ENCODE results near the gene OSMR.

DNA sequence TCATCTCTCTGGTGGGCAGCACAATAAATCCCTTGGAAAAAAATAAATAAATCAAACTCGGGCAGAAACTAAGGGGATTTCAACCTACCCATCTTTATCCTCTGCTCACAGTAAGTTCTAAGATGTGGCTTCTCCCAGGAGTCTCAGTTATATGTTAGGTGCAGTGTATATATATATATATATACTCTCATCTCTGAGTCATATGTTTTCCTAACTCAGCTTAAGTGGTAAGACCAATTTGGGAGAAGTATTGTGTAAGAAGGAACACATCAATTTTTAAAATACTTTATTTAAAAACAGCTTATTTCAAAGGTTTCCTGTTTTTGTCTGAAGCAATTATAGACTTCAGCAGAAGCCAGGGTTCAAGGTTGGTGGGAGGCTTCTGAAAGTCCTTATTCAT, 20.3 kb upstream of the OSMR start:
- TF ChIP-seq, protein P1, sequence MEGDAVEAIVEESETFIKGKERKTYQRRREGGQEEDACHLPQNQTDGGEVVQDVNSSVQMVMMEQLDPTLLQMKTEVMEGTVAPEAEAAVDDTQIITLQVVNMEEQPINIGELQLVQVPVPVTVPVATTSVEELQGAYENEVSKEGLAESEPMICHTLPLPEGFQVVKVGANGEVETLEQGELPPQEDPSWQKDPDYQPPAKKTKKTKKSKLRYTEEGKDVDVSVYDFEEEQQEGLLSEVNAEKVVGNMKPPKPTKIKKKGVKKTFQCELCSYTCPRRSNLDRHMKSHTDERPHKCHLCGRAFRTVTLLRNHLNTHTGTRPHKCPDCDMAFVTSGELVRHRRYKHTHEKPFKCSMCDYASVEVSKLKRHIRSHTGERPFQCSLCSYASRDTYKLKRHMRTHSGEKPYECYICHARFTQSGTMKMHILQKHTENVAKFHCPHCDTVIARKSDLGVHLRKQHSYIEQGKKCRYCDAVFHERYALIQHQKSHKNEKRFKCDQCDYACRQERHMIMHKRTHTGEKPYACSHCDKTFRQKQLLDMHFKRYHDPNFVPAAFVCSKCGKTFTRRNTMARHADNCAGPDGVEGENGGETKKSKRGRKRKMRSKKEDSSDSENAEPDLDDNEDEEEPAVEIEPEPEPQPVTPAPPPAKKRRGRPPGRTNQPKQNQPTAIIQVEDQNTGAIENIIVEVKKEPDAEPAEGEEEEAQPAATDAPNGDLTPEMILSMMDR (IDR thresholded peaks at IDR 0.05; ENCODE audit: poor library complexity, severe bottlenecking): no peak
- no peak for TF ChIP-seq POLR2AphosphoS5 (IDR thresholded peaks at IDR 0.05)
- no peak for TF ChIP-seq EZH2 (IDR thresholded peaks at IDR 0.05; ENCODE audit: borderline replicate concordance, insufficient read depth, low read length, poor library complexity, severe bottlenecking)
- TF ChIP-seq SMC3 (conservative IDR thresholded peaks at IDR 0.05; ENCODE audit: poor library complexity): no peak
- no peak for TF ChIP-seq EP300 (conservative IDR thresholded peaks at IDR 0.05; ENCODE audit: poor library complexity, severe bottlenecking)
